Spleen (tissue), 7 donors: ENCODE results near the gene PLEKHF1.

ENCODE experiments used
- POLR2AphosphoS5 ChIP-seq, 3 donors: sonication (generic); formaldehyde crosslinking; IDR thresholded peaks; one replicate each; pipeline ENCODE4 v1.5.1; 2017; ENCODE audit warnings: antibody characterized with exemption in 3 of 3
- TF ChIP-seq, protein P1 (sequence below), 11 experiments: fragments of 200-600 bp in 7 of 11; fragments of 450-650 bp in 4 of 11; sonication (generic) in 4 of 11; IDR thresholded peaks in 8 of 11; conservative IDR thresholded peaks in 3 of 11; 1 replicate in 7 of 11; 2 replicates in 4 of 11; pipeline versions ENCODE4 v1.4.0 to v1.8.0; 2016 to 2021; ENCODE audit warnings: antibody characterized with exemption in 11 of 11, inconsistent platforms in 4 of 11, mild to moderate bottlenecking in 1 of 11
- donor health status: DM: no; HTN: no; CAD: no; lungs with moderate emphysema.
- donor health status: DM: no; HTN: no; CAD: no.
- donor health status: DM: no; HTN: no; CAD: no.

DNA sequence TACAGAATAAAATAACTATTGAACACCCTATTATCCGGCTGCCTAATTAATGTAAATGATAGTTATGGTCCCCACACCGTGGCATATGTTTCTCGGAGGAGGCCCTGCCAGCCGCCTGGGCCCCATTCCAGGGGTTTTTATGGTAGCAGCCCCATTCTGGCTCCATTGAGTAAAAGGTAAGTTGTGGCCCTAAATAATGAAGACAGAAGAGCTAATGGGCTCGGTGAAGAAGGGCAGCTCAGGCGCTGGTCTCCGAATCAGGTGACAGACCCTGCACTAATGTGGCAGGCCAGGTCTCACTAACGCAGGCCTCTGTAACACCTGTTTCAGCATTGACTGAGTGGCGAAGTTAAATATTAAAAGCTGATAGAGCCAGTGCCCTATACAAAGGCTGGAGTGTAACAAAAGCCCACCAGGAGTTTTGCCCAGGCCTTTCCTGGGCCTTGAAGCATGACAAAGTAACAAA, 40.0 kb upstream of the PLEKHF1 start:
- TF ChIP-seq, protein P1, sequence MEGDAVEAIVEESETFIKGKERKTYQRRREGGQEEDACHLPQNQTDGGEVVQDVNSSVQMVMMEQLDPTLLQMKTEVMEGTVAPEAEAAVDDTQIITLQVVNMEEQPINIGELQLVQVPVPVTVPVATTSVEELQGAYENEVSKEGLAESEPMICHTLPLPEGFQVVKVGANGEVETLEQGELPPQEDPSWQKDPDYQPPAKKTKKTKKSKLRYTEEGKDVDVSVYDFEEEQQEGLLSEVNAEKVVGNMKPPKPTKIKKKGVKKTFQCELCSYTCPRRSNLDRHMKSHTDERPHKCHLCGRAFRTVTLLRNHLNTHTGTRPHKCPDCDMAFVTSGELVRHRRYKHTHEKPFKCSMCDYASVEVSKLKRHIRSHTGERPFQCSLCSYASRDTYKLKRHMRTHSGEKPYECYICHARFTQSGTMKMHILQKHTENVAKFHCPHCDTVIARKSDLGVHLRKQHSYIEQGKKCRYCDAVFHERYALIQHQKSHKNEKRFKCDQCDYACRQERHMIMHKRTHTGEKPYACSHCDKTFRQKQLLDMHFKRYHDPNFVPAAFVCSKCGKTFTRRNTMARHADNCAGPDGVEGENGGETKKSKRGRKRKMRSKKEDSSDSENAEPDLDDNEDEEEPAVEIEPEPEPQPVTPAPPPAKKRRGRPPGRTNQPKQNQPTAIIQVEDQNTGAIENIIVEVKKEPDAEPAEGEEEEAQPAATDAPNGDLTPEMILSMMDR (IDR thresholded peaks at IDR 0.05 in 8 of 11, conservative IDR thresholded peaks at IDR 0.05 in 3 of 11): no peak
- no peak for TF ChIP-seq POLR2AphosphoS5 (IDR thresholded peaks at IDR 0.05)
